Hippocampal formation (tissue), 2 donors: Measurements from ENCODE around the gene RO60.

Source experiments
- DNase-seq, 2 donors: peaks; one replicate each; lab custom pipeline; 2025; lab: John Stamatoyannopoulos, UW

Gene RO60

DNA sequence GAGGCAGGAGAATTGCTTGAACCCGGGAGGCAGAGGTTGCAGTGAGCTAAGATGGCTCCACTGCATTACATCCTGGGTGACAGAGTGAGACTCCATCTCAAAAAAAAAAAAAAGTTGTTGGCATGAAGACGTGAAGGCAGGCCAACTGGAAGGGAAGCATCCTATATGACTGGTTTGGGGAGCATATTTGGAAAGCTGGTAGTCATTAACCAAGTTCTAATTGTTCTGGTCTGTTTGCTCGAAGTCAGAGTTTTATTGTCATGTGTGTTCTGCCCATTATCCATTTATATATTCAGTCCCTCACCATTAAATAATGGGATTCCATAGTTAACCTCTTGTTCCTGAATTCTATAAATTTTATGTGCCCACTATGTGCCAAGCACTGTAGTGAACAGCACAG, 49.1 kb downstream of the RO60 start:
- DNase-seq = no peak
